SU-DHL-6 (cell line): ENCODE results near the gene OR10X1.

Experiments
- H2AFZ ChIP-seq: fragments of 200-600 bp; sonication (generic); 2 replicates; pipeline ENCODE4 v1.6.1; 2014; ENCODE audit warnings: low read depth, mild to moderate bottlenecking, moderate library complexity, mixed read lengths, antibody characterized with exemption, low read length; ENCODE audit not compliant: severe bottlenecking
- H3F3A ChIP-seq: fragments of 200-600 bp; shearing (Covaris generic); 2 replicates; pipeline ENCODE4 v1.6.0; 2016; ENCODE audit warnings: antibody characterized with exemption, mild to moderate bottlenecking; ENCODE audit not compliant: insufficient read depth
- H3K27ac ChIP-seq: fragments of 200-600 bp; sonication (generic); 2 replicates; pipeline ENCODE4 v1.5.1; 2016; ENCODE audit warnings: low read depth, mild to moderate bottlenecking, low read length, moderate library complexity, mixed read lengths
- H3K27me3 ChIP-seq: fragments of 200-600 bp; sonication (generic), shearing (Covaris generic); 2 replicates; pipeline ENCODE4 v1.6.0; 2014; ENCODE audit warnings: mild to moderate bottlenecking, low read length
- H3K36me3 ChIP-seq: fragments of 200-600 bp; sonication (generic); 2 replicates; pipeline ENCODE4 v1.6.1; 2014; ENCODE audit warnings: mild to moderate bottlenecking, low read length, mixed read lengths
- H3K4me2 ChIP-seq: fragments of 300-600, 200-600 bp; shearing (Covaris generic), sonication (generic); 2 replicates; pipeline ENCODE4 v1.6.0; 2014; ENCODE audit warnings: low read length, low read depth, mild to moderate bottlenecking; ENCODE audit not compliant: poor library complexity, severe bottlenecking
- H3K4me3 ChIP-seq: fragments of 200-600 bp; sonication (generic); 2 replicates; pipeline ENCODE4 v1.5.1; 2014; ENCODE audit warnings: antibody characterized with exemption, low read length, mild to moderate bottlenecking, mixed read lengths; ENCODE audit not compliant: insufficient read depth, poor library complexity, severe bottlenecking
- H3K79me2 ChIP-seq: fragments of 200-600 bp; sonication (generic); 2 replicates; pipeline ENCODE4 v1.6.1; 2014; ENCODE audit warnings: mild to moderate bottlenecking, low read length, moderate library complexity; ENCODE audit not compliant: insufficient read depth
- H3K9ac ChIP-seq: fragments of 200-600 bp; sonication (generic); 2 replicates; pipeline ENCODE4 v1.7.0; 2014; ENCODE audit warnings: mild to moderate bottlenecking, low read length
- H3K9me2 ChIP-seq: fragments of 200-600 bp; sonication (generic); replicated peaks from 2 replicates; pipeline ENCODE4 v1.6.1; 2014; ENCODE audit warnings: low read length; ENCODE audit not compliant: insufficient read depth
- H3K9me3 ChIP-seq: fragments of 200-600 bp; sonication (generic); 2 replicates; pipeline ENCODE4 v1.6.1; 2014; ENCODE audit warnings: low read length, mixed read lengths; ENCODE audit not compliant: insufficient read depth
- H4K20me1 ChIP-seq: fragments of 200-600 bp; sonication (generic); 2 replicates; pipeline ENCODE4 v1.6.1; 2014; ENCODE audit warnings: low read depth, mild to moderate bottlenecking, antibody characterized with exemption, low read length, moderate library complexity, mixed read lengths
- EZH2phosphoT487 ChIP-seq: fragments of 200-600 bp; sonication (generic), shearing (Covaris generic); conservative IDR thresholded peaks from 2 replicates; pipeline ENCODE4 v1.6.1; 2018; ENCODE audit warnings: mild to moderate bottlenecking, antibody characterized with exemption, low read length, moderate library complexity, mixed read lengths
- TF ChIP-seq, protein P1 (sequence below): fragments of 200-600 bp; sonication (generic); IDR thresholded peaks from one replicate; pipeline ENCODE4 v1.5.1; 2017; ENCODE audit warnings: antibody characterized with exemption, mild to moderate bottlenecking, low read length, moderate library complexity; ENCODE audit not compliant: insufficient read depth, poor library complexity, severe bottlenecking

OR10X1 gene

DNA sequence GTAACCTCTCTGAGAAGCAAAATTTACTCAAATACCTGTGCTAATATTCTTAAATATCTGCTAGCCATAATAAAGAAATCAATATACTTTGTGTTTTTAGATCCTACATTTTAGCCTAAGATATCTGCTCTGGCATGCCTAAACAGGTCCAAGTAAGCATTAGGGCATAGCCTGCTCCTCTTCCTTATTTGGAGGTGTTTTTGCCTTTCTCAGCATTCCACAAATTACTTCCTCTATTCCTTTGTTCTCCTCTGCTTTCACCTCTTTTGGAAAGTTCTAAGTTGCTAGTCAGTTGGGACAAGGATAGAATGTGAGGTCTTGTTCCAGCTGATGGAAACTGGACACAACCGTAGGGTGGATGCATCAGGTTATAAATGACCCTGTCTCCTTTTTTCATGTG, 7.2 kb upstream of the OR10X1 start:
- Histone ChIP-seq H3K4me2 (no peak overlapping the region), H3K9me2 (no peaks in the 10 kb centered on the region), H3K4me3 (no peak overlapping the region), H2AFZ (no peak overlapping the region), H3K36me3 (no peaks in the 10 kb centered on the region), H3K79me2 (no peaks in the 10 kb centered on the region), H3K27ac (no peak overlapping the region), H3K9ac (no peak overlapping the region), H3F3A (no peaks in the 10 kb centered on the region), H3K27me3 (no peaks in the 10 kb centered on the region), H3K9me3 (0 out of 2 replicates have a peak, but pooled peaks cover 4% of the 10 kb centered on the region), H4K20me1 (no peaks in the 10 kb centered on the region)
- TF ChIP-seq, protein P1, sequence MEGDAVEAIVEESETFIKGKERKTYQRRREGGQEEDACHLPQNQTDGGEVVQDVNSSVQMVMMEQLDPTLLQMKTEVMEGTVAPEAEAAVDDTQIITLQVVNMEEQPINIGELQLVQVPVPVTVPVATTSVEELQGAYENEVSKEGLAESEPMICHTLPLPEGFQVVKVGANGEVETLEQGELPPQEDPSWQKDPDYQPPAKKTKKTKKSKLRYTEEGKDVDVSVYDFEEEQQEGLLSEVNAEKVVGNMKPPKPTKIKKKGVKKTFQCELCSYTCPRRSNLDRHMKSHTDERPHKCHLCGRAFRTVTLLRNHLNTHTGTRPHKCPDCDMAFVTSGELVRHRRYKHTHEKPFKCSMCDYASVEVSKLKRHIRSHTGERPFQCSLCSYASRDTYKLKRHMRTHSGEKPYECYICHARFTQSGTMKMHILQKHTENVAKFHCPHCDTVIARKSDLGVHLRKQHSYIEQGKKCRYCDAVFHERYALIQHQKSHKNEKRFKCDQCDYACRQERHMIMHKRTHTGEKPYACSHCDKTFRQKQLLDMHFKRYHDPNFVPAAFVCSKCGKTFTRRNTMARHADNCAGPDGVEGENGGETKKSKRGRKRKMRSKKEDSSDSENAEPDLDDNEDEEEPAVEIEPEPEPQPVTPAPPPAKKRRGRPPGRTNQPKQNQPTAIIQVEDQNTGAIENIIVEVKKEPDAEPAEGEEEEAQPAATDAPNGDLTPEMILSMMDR, result no peak
- TF ChIP-seq EZH2phosphoT487, result no peak

GRCh38 chr1:158583962-158584361, 4.3 kb upstream of the OR10X1 start:
- no peaks in the 10 kb centered on the region for H4K20me1 ChIP-seq
- H3K27ac ChIP-seq, result no peak overlapping the region
- no peak overlapping the region for H3K4me2 ChIP-seq
- H3K36me3 ChIP-seq, result no peaks in the 10 kb centered on the region
- no peaks in the 10 kb centered on the region for H3F3A ChIP-seq
- no peaks in the 10 kb centered on the region for H3K79me2 ChIP-seq
- H3K9me2 ChIP-seq, result no peaks in the 10 kb centered on the region
- no peak for TF ChIP-seq EZH2phosphoT487
- H3K9ac ChIP-seq, result no peak overlapping the region
- H3K4me3 ChIP-seq, result no peak overlapping the region
- no peak overlapping the region for H2AFZ ChIP-seq
- 0 out of 2 replicates have a peak, but pooled peaks cover 4% of the 10 kb centered on the region for H3K9me3 ChIP-seq
- no peaks in the 10 kb centered on the region for H3K27me3 ChIP-seq

GRCh38 chr1:158577561-158577960, 2.1 kb downstream of the OR10X1 start:
- Histone ChIP-seq H3K9me2 (no peaks in the 10 kb centered on the region), H3K36me3 (no peaks in the 10 kb centered on the region), H4K20me1 (no peaks in the 10 kb centered on the region), H3K4me3 (no peak overlapping the region), H3F3A (no peaks in the 10 kb centered on the region), H3K9ac (no peak overlapping the region), H3K27ac (no peak overlapping the region), H3K4me2 (no peak overlapping the region), H3K9me3 (no peaks in the 10 kb centered on the region), H2AFZ (no peak overlapping the region), H3K79me2 (no peaks in the 10 kb centered on the region), H3K27me3 (no peaks in the 10 kb centered on the region)
- no peak for TF ChIP-seq EZH2phosphoT487
- TF ChIP-seq, protein P1, result no peak

DNA sequence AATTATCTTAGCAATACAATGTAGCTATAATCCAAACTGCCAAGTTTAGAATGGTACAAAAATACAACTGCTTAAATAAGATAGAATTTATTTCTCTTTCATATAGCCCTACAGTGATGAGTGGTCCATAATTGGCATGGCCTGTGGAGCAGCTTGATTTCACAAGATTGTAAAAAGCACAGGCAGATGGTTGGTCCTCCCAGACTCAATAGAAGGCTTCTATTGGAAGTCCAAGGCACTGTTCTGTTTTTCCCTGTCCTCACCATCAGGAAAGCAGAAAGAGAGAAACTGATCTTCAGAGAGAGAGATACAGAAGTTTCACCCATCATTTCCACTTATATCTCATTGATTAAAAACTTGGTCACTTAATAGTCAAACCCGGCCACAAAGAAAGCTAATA, 7.5 kb downstream of the OR10X1 start:
- TF ChIP-seq EZH2phosphoT487, result no peak
- TF ChIP-seq, protein P1, result no peak
- H4K20me1 ChIP-seq, result no peaks in the 10 kb centered on the region
- no peaks in the 10 kb centered on the region for H3K27me3 ChIP-seq

More for the DNA sequence above, 7.5 kb downstream of the OR10X1 start:
- Histone ChIP-seq H2AFZ (no peak overlapping the region), H3K79me2 (no peaks in the 10 kb centered on the region), H3K9ac (no peak overlapping the region), H3F3A (no peaks in the 10 kb centered on the region), H3K4me3 (no peak overlapping the region), H3K9me3 (no peaks in the 10 kb centered on the region), H3K4me2 (no peak overlapping the region), H3K36me3 (no peaks in the 10 kb centered on the region), H3K27ac (no peak overlapping the region), H3K9me2 (no peaks in the 10 kb centered on the region)
